Measurements from ENCODE around the gene SOWAHD. TPM values are rescaled to one million over a fixed set of nuclear protein-coding genes. Genes with fewer than 3 reads are reported as not detected.

Gene SOWAHD
- total and polyA plus RNA-seq, 8 donors, result 1.5 to 33.6 (median 1.8) TPM; not detected in 4

GRCh38 chrX:119734897-119735339 is 23.5 kb upstream of the SOWAHD start:
- Histone ChIP-seq H3K36me3 (no peaks in the 10 kb centered on the region), H3K9me3 (no peaks in the 10 kb centered on the region), H3K4me1 (peaks cover 0 to 7% (median 0%) of the 10 kb centered on the region in 4 donors), H3K27me3 (no peaks in the 10 kb centered on the region), H3K27ac (no peak overlapping the region), H3K4me3 (no peak overlapping the region)
- 7 to 39% (median 24%) methylated on average over 4 to 7 of the region's 7 CpGs; no CpG with 5 or more reads in 1 of the 5 donors for WGBS, 5 donors
- TF ChIP-seq CTCF (IDR thresholded peaks at IDR 0.05), result no peak
- DNase-seq, result peak; percentile 19 to 49
- intact Hi-C loops (cut with DNase I; ENCODE audit: low total_unique reads), result no loop called here

GRCh38 chrX:119735467-119735866 is 22.9 kb upstream of the SOWAHD start:
- WGBS, 5 donors, result 73 to 87% (median 86%) methylated on average over 3 to 6 of the region's 6 CpGs
- H3K36me3 ChIP-seq, result no peaks in the 10 kb centered on the region
- H3K27ac ChIP-seq, result no peak overlapping the region
- DNase-seq, result peak in 1 of 2 donors; percentile 3
- no peaks in the 10 kb centered on the region for H3K9me3 ChIP-seq
- TF ChIP-seq CTCF (IDR thresholded peaks at IDR 0.05) (no peak), EP300 (IDR thresholded peaks at IDR 0.05) (no peak), POLR2AphosphoS5 (IDR thresholded peaks at IDR 0.05) (no peak), POLR2A (IDR thresholded peaks at IDR 0.05) (no peak)
- H3K4me1 ChIP-seq, result peaks cover 0 to 7% (median 0%) of the 10 kb centered on the region in 4 donors
- H3K4me3 ChIP-seq, result no peak overlapping the region
- intact Hi-C loops (cut with DNase I; ENCODE audit: low total_unique reads), result no loop called here
- no peaks in the 10 kb centered on the region for H3K27me3 ChIP-seq

- DNase-seq, result no peak
These were observed 22.1 kb upstream of the SOWAHD start for GRCh38 chrX:119736206-119736764.

GRCh38 chrX:119738742-119739141 is 19.6 kb upstream of the SOWAHD start:
- intact Hi-C loops (cut with DNase I; ENCODE audit: low total_unique reads), result no loop called here
- Histone ChIP-seq H3K36me3 (no peaks in the 10 kb centered on the region), H3K9me3 (no peaks in the 10 kb centered on the region), H3K4me3 (no peak overlapping the region), H3K27ac (no peak overlapping the region), H3K4me1 (peaks cover 0 to 7% (median 0%) of the 10 kb centered on the region in 4 donors), H3K27me3 (no peaks in the 10 kb centered on the region)
- no peak for DNase-seq
- TF ChIP-seq CTCF (IDR thresholded peaks at IDR 0.05) (no peak), POLR2AphosphoS5 (IDR thresholded peaks at IDR 0.05) (no peak), POLR2A (IDR thresholded peaks at IDR 0.05) (no peak), EP300 (IDR thresholded peaks at IDR 0.05) (no peak)
- 65 to 81% (median 71%) methylated on average over 5 of the region's 5 CpGs for WGBS, 5 donors

More at GRCh38 chrX:119736206-119736764, 22.1 kb upstream of the SOWAHD start:
- Histone ChIP-seq H3K36me3 (no peaks in the 10 kb centered on the region), H3K4me1 (peaks cover 0 to 7% (median 0%) of the 10 kb centered on the region in 4 donors), H3K27ac (no peak overlapping the region), H3K4me3 (no peak overlapping the region), H3K27me3 (no peaks in the 10 kb centered on the region), H3K9me3 (no peaks in the 10 kb centered on the region)
- WGBS, 5 donors, result 78 to 86% (median 82%) methylated on average over 9 to 12 of the region's 12 CpGs
- intact Hi-C loops (cut with DNase I; ENCODE audit: low total_unique reads), result no loop called here
- TF ChIP-seq POLR2AphosphoS5 (IDR thresholded peaks at IDR 0.05) (no peak), POLR2A (IDR thresholded peaks at IDR 0.05) (no peak), CTCF (IDR thresholded peaks at IDR 0.05) (no peak), EP300 (IDR thresholded peaks at IDR 0.05) (no peak)
